Superior temporal gyrus (tissue), 1 donor: ENCODE measurements around the gene PACS2.

Source experiments
- DNase-seq: peaks from one replicate; pipeline ENCODE4 v3.0.0-alpha.2; 2016; ENCODE audit errors: extremely low spot score

The PACS2 gene

DNA sequence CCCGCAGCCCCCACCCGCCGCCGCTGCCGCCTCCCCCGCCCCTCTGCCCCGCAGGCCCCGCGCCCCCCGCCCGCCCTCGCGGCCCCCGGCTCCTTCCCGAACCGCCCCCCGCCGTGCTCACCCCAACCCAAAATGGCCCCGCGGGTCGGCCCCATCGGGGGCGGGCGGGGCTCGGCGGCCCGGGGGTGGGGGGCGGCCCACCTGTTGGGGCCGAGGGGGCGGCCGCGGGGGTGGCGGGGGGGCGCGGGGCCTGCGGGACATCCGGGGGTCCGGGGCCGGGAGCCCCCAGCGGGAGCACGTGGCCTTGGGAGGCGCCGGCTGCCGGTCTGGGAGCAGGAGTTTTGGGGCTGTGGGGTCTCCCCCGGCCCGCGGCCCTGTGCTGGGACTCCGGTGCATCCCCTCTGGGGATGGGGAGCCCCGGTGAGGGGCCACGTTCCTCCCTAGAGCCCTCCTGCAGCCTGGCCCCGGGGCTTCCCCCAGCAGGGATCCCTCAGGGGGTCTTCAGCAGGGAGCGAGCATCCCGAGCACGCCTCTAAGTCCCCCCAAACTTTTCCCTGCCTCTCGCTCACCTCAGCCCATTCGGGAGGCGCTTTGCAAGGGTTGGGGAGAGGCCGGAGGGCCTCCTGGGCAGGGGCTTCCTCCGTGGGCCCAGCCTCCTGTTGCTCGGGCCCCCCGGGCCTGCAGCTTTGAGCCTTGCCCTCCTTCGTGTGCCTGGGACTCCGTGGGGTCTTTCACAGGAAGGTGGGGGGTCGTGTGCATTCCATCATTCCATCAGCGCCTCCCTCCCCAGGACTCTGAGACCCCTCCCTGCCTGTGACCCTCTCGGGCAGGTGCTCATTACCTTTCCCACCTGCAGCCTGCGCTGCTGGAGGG, 105.8 kb downstream of the PACS2 start:
- DNase-seq = no peak

- DNase-seq = no peak
Observed at GRCh38 chr14:105420974-105421674, 106.6 kb downstream of the PACS2 start.

DNA sequence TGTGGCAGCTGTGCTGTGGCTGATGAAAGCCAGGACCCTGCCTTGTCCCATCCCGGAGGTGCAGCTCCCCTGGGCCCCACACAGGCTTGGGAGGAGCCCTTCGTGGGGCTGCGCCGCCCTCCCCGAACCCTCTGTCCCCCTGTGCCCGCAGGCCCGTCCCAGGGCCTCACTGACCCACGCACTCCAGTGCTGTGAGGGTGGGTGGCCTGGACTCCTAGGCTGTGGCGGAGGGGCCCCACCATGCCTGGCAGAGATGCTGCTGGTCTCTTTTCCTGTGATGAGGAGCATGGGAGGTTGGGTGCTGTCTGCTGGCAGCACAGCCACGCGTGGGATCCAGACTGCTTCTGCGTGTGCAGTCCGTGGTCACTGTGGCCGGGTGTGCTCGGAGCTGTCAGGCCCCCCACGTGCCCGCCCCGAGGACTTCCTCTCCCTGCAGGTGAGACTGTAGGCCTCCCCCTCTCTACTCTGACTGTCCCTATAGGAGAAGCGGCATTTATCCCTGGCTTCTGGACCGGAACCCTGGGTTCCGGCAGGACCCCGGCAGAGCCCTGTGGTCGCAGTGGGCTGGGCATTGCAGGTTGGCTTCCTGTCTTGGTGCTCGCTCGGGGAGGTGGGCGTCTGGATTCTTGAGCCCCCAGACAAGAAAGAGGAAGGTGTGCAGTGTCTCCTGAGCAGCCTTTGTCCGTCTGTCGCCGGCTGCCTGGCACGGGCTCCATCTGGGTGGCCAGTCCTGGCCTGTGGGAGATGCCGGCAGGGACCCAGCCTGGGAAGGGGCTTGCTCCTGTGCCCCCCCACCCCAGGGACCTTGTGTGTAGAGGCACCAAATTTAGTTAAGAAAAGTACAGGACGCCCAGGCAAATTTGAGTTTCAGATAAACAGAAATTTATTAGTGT, 107.4 kb downstream of the PACS2 start:
- no peak for DNase-seq

- no peak for DNase-seq
Observed at GRCh38 chr14:105422695-105423487, 108.3 kb downstream of the PACS2 start.

GRCh38 chr14:105423488-105424195, 109.1 kb downstream of the PACS2 start:
- DNase-seq = no peak

GRCh38 chr14:105424861-105425260, 110.3 kb downstream of the PACS2 start:
- no peak for DNase-seq

DNA sequence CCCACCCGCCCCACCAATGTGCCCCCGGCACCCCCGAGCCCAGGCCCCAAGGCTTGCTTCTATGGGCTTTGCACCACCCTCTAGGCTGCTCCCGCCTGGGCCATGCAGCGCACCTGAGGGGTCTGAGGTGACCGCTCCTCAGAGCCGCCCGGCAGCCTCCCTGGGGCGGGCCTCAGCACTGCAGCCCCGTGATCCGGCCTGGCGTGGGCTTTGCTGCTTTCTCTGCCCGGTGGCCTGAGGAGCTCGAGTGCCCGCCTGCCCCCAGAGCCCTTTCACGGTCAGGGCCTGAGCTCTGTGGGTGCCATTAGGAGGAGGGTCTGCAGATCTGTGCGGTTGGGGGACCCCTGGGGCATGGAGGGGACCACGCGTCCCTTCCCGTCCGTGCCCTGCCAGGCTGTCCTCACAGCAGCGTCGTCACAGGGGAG, 111.3 kb downstream of the PACS2 start:
- no peak for DNase-seq

- DNase-seq = no peak
Observed at GRCh38 chr14:105426416-105427130, 112.0 kb downstream of the PACS2 start.

- no peak for DNase-seq
Observed at GRCh38 chr14:105427412-105427811, 112.9 kb downstream of the PACS2 start.

- DNase-seq = no peak
Observed at GRCh38 chr14:105427936-105428485, 113.5 kb downstream of the PACS2 start.

DNA sequence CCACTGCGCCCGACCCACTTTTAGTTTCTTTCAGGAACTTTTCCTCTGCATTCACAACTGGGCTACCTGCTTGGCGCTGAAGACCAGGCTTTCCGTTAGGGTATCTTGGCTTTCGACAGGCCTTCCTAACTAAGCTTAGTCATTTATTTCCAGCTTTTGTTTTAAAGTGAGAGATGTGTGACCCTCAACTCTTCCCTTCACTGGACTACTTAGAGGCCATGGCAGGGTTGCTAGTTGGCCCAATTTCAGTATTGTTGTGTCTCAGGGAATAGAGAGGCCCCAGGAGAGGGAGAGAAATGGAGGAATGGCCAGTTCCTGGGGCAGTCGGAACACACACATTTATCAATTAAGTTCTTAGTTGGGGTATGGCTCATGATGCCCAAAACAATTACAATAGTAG, 115.5 kb downstream of the PACS2 start:
- no peak for DNase-seq

GRCh38 chr14:105430565-105430964, 116.0 kb downstream of the PACS2 start:
- DNase-seq = peak; percentile 39

DNA sequence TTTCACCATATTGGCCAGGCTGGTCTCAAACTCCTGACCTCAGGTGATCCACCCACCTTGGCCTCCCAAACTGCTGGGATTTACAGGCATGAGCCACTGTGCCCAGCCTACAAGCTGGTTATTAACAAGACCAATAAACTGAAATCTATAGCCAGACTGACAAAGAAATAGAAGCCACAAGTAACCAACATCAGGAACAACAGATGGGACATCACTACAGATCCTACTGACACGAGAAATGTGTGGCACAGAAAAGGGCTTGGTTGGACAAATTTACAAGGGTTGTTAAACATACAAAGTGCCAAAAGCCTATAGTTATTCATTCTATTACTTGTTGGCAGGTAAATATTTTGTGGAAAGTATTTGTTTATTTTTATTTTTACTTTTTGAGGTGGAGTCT, 116.7 kb downstream of the PACS2 start:
- no peak for DNase-seq

- DNase-seq = no peak
Observed at GRCh38 chr14:105432657-105433056, 118.1 kb downstream of the PACS2 start.

- DNase-seq = no peak
Observed at GRCh38 chr14:105433161-105433605, 118.6 kb downstream of the PACS2 start.

DNA sequence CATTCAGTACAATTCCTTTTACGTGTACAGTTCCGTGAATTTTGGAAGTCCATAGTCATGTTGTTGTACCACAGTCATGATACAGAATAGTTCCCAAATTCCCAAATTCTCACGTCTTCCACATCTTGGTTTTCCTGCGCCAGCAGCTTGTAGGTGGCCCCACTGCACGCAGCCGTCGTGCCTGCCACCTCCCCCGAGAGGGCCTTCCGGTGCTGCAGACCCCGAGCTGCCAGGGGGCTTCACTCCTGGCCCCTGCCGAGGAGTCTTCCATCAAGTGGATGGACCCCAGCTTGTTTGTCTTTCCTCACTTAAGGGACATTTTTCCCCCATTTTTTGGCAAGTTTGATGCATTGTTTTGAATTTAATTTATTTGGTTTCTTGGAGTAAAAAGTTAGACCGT, 121.9 kb downstream of the PACS2 start:
- DNase-seq = no peak

GRCh38 chr14:105436891-105437722, 122.6 kb downstream of the PACS2 start:
- DNase-seq = no peak

DNA sequence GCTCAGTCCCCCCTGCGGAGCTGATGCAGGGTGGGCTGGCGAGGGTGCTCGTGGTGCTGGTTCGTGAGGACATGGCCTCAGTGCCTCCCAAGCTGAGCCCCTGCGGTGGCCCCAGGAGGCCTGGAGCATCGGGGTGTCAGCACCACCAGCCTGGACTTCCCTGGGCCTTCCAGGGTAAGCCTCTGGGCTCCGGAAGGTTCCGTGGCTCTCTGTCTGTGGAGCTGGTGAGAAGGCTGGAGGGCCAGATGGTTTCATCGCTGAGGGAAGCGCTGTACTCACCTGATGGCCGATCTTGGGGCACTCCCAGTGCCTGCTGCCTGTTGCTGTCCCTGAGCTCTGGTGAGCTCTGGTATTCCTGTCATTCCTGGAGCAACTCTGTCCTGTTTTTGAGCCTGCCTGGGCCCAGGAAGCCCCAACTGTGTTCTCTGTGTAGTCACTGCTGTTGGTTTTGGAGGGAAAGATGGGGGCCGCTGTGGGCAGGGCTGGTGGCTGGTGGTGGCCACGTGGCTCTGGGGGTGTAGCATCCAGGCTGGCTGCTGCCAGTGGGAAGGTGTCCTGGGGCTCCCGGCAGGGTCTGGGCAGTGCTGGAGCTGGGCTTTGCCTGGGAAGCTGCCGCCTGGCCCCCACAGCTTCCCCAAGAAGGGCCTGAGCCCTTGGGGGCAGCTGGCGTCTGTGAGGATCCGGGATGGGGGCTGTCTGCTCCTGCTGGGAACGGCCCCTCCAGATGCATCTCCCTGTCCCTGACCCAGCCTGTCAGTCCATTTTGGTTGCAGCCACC, 123.4 kb downstream of the PACS2 start:
- DNase-seq = no peak
